GM20000 (cell line): ENCODE results near the gene SLC22A2.

Experiments used
- DNase-seq: peaks from one replicate; pipeline ENCODE4 v3.0.0; 2012; ENCODE audit warnings: low spot score
- CTCF ChIP-seq: IDR thresholded peaks from 2 replicates; pipeline ENCODE4 v1.5.1; 2012; ENCODE audit warnings: mild to moderate bottlenecking, control low read depth; ENCODE audit errors: extremely low read depth, missing control alignments

SLC22A2 gene

GRCh38 chr6:160265869-160266476 is 7.4 kb upstream of the SLC22A2 start:
- no peak for DNase-seq
- TF ChIP-seq CTCF: no peak

GRCh38 chr6:160264061-160264612 is 5.5 kb upstream of the SLC22A2 start:
- no peak for TF ChIP-seq CTCF
- no peak for DNase-seq

- no peak for TF ChIP-seq CTCF
- DNase-seq: no peak
Observed at GRCh38 chr6:160263196-160263939, 4.7 kb upstream of the SLC22A2 start.

GRCh38 chr6:160261991-160262680 is 3.5 kb upstream of the SLC22A2 start:
- no peak for TF ChIP-seq CTCF
- DNase-seq: no peak

GRCh38 chr6:160260803-160261450 is 2.3 kb upstream of the SLC22A2 start:
- no peak for TF ChIP-seq CTCF
- no peak for DNase-seq

GRCh38 chr6:160260367-160260766 is 1.7 kb upstream of the SLC22A2 start:
- no peak for TF ChIP-seq CTCF
- no peak for DNase-seq

- no peak for TF ChIP-seq CTCF
- no peak for DNase-seq
Observed at GRCh38 chr6:160259598-160259997, 977 bp upstream of the SLC22A2 start.
